ENCODE results near the gene ETHE1.

ETHE1 gene

GRCh38 chr19:43526884-43527859, at the start of gene ETHE1:
TSS of gene ETHE1 (minus strand) at chr19:43527201. CDS start at chr19:43527177, 24 bp downstream.
- ATAC-seq = peak; percentile 95

DNA sequence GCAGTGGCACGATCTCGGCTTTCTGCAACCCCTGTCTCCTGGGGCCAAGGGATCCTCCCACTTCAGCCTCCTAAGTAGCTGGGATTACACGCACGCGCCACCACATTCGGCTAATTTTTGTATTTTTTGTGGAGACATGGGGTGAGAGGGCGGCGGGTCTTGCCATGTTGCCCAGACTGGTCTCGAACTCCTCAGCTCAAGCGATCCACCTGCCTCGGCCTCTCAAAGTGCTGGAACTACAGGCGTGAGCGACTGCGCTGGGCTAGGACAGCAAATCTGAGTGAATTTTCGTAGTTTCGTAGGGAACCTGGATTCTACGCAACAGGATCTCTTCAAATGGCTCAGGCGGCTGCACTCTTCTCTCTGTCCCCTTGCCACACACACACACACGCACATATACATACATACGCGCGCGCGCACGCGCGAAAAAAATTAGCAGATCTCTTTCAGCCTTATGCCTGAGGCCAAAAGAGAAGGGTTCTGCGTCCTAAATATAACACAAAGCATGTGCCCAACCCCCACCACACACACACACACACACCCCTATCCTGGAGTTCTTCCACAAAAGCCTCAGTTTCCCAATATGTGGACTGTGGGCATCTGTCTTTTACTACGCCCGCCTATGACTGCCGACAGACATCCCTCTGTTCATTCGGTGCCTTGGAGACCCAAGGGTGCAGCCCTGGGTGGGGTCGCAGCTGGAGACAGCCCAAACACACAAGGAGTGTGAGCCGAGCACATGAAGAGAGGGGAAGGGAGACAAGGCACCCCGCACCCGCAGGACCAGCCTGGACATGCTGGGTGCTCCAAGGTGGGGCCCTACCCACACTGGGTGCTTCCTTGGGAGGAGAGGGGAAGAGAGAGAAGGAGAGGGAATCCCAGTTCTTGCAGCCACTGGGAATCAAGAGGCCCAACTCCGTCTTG, 49.2 kb upstream of the ETHE1 start:
- TF ChIP-seq POU6F1 (CRISPR knock-in tag; IDR thresholded peaks at IDR 0.05; ENCODE audit: borderline replicate concordance, low read depth) = no peak
- TF ChIP-seq PPARA (CRISPR knock-in tag; IDR thresholded peaks at IDR 0.05; ENCODE audit: borderline replicate concordance) = no peak
- TF ChIP-seq, protein P1, sequence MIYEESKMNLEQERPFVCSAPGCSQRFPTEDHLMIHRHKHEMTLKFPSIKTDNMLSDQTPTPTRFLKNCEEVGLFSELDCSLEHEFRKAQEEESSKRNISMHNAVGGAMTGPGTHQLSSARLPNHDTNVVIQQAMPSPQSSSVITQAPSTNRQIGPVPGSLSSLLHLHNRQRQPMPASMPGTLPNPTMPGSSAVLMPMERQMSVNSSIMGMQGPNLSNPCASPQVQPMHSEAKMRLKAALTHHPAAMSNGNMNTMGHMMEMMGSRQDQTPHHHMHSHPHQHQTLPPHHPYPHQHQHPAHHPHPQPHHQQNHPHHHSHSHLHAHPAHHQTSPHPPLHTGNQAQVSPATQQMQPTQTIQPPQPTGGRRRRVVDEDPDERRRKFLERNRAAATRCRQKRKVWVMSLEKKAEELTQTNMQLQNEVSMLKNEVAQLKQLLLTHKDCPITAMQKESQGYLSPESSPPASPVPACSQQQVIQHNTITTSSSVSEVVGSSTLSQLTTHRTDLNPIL (CRISPR knock-in tag; IDR thresholded peaks at IDR 0.05; ENCODE audit: low read depth) = no peak
- TF ChIP-seq RARB (CRISPR knock-in tag; IDR thresholded peaks at IDR 0.05) = no peak
- TF ChIP-seq ZFP3 (CRISPR knock-in tag; IDR thresholded peaks at IDR 0.05) = no peak
- no peak for TF ChIP-seq ZC3H10 (CRISPR knock-in tag; IDR thresholded peaks at IDR 0.05)
- no peak for TF ChIP-seq ARNTL (CRISPR knock-in tag; IDR thresholded peaks at IDR 0.05; ENCODE audit: borderline replicate concordance, low read depth)
- no peak for TF ChIP-seq CSDC2 (CRISPR knock-in tag; IDR thresholded peaks at IDR 0.05)
- no peak for TF ChIP-seq TCF4 (CRISPR knock-in tag; IDR thresholded peaks at IDR 0.05; ENCODE audit: borderline replicate concordance)
- no peak for TF ChIP-seq CSRNP3 (CRISPR knock-in tag; IDR thresholded peaks at IDR 0.05)
- TF ChIP-seq ZNF70 (CRISPR knock-in tag; IDR thresholded peaks at IDR 0.05) = no peak
- TF ChIP-seq GLIS3 (CRISPR knock-in tag; IDR thresholded peaks at IDR 0.05) = no peak
- TF ChIP-seq SNAI2 (CRISPR knock-in tag; IDR thresholded peaks at IDR 0.05) = no peak
- no peak for TF ChIP-seq ESRRG (CRISPR knock-in tag; IDR thresholded peaks at IDR 0.05)
- no peak for TF ChIP-seq OSR1 (CRISPR knock-in tag; IDR thresholded peaks at IDR 0.05)
- no peak for TF ChIP-seq TOX (CRISPR knock-in tag; IDR thresholded peaks at IDR 0.05; ENCODE audit: borderline replicate concordance)
- TF ChIP-seq ZNF565 (CRISPR knock-in tag; conservative IDR thresholded peaks at IDR 0.05; ENCODE audit: low read depth) = no peak
- ATAC-seq = peak; percentile 2; the same call in 2 of the 3 replicates

More at GRCh38 chr19:43526884-43527859, at the start of gene ETHE1:
- TF ChIP-seq CSRNP3 (CRISPR knock-in tag; IDR thresholded peaks at IDR 0.05) = no peak
- TF ChIP-seq GLIS3 (CRISPR knock-in tag; IDR thresholded peaks at IDR 0.05) = 0 out of 2 replicates have a peak, but pooled peaks have one; percentile 27

- peak; percentile 97 for ATAC-seq
- TF ChIP-seq SNAI2 (CRISPR knock-in tag; IDR thresholded peaks at IDR 0.05) (no peak), TCF4 (CRISPR knock-in tag; IDR thresholded peaks at IDR 0.05; ENCODE audit: borderline replicate concordance) (no peak), TSHZ2 (CRISPR knock-in tag; IDR thresholded peaks at IDR 0.05) (no peak), OSR1 (CRISPR knock-in tag; IDR thresholded peaks at IDR 0.05) (no peak), RARB (CRISPR knock-in tag; IDR thresholded peaks at IDR 0.05) (no peak), POU6F1 (CRISPR knock-in tag; IDR thresholded peaks at IDR 0.05; ENCODE audit: borderline replicate concordance, low read depth) (no peak), ZNF565 (CRISPR knock-in tag; conservative IDR thresholded peaks at IDR 0.05; ENCODE audit: low read depth) (no peak), TOX (CRISPR knock-in tag; IDR thresholded peaks at IDR 0.05; ENCODE audit: borderline replicate concordance) (no peak), ISL1 (CRISPR knock-in tag; IDR thresholded peaks at IDR 0.05) (no peak), ZNF70 (CRISPR knock-in tag; IDR thresholded peaks at IDR 0.05) (no peak), CSRNP3 (CRISPR knock-in tag; IDR thresholded peaks at IDR 0.05) (no peak)
Observed at GRCh38 chr19:43575156-43575950, 48.4 kb upstream of the ETHE1 start, which contains the start of the genes PINLYP and XRCC1. TSS of gene PINLYP (plus strand) at chr19:43575801. CDS start at chr19:43577192, 1,391 bp downstream. TSS of gene XRCC1 (minus strand) at chr19:43575527. CDS start at chr19:43575458, 69 bp downstream.

All from SK-N-SH treated with all-trans-retinoic acid at 6 μM for 48 hours (cell line).